GM21717 (cell line): ENCODE measurements around the gene UBASH3B.
A peak's percentile ranks its signal among the peaks of the same experiment; 100 is the strongest.

Source experiments
- ATAC-seq: cut with Tn5 transposase; IDR thresholded peaks from one replicate; pipeline ENCODE4 v1.9.1; 2021; ENCODE audit warnings: mild to moderate bottlenecking, moderate library complexity; ENCODE audit not compliant: unreplicated experiment

Gene UBASH3B

DNA sequence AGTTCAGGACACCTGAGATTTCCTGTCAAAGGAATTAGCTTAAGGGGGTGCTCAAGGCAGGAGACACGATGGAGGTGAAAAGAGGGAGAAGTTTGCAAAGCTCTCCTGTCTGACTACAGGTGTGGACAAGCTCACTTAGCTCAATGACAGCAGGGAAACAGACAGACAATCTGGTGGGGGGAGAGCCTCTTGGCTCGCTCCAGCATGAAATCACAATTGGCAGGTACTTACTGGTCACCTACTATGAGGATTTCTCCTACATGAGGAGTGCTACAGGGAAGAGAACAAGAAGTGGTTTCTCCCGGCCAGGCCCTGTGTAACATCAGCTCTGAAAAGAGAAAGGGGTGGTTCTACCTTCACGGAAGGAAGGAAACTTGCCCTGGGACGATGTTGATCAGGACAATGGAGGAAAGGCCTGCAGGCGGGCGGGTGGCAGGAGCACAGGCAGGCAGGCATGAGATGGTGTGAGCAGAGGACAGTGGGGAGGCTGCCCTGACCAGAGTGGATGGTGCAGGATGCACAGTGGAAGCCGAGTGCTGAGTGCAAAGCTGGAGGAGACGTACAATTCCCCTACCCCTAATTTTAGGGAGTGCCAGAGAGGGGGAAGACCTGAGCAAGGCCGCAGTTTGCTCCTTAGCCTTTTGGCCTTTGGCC is 124.9 kb downstream of the UBASH3B start:
- ATAC-seq: no peak

DNA sequence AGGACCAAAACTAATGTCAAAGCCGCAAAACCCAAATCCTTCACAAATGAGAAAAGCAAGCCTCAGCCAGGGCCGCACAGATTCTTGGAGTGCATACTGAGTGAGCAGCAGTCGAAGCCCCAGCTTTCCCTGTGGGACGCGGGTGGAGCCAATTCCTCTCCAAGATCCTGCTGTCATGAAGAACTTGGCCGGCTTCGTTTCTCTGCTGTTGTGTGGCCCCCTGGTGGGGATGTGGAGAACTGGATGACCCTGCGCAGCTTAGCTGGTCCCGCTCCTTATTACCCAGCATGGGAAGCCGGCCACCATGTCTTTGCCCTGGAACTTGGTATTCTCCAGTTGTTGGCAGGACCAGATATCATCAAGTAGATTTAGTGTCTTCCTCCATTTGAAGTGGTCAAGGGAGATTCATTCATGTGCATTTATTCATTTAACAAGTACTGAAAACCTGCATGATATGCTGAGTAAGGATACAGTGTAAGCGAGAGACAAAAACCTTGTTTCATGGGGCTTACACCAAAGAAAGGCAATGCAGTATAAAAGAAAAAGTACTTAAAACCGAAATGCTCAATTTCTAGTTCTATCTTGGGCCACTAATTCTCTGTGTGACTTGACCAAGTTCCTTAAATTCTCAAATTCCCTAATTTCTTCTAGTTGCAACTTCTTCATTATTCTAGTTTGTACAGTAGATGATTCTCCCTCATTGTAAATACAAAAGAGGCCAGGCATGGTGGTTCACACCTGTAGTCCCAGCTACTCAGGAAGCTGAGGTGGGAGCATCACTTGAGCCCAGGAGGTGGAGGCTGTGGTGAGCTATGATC is 126.1 kb downstream of the UBASH3B start:
- ATAC-seq: peak; percentile 93

DNA sequence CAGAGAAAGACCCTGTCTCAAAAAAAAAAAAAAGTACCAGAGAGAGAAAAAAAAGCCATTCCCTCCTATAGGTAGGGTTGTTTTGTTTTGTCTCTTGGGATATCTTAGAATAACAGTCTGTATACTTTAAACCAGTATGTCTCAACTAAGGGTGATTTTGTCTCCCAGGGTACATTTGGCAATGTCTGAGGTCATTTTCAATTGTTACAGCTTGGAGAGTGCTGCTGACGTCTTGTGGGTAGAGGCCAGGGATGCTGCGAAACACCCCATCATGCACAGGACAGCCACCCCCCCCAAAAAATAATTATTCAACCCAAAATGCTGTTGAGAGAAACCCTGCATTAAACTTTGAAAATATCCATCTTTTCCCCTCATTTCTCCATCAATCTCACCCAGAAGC is 126.7 kb downstream of the UBASH3B start:
- no peak for ATAC-seq

DNA sequence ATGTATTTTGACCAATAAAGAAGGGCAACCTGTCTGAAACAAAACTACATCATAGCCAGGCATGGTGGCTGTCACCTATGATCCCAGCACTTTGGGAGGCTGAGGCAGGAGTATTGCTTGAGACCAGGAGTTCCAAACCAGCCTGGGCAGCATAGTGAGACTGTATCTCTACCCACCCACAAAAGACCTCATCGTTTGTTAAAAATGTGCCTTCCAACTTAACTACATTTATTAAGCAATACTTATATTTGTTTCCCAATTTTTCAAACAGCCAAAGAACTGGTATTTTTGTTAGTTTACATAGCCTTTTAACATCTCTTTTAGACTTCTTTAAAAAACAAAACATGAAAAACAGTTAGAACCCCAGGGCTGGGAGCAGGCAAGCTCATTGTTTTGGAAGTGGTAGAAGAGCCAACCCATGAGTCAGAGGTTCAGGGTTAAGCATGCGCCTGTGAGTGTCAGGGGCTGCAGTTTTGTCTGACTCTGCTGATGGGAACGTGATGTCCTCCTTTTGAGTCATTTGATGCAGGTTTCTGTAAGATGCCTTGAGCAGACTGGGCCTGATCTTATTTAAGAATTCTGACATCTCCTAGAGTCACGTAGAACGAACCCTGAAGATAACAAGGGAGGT is 128.9 kb downstream of the UBASH3B start:
- ATAC-seq: no peak

DNA sequence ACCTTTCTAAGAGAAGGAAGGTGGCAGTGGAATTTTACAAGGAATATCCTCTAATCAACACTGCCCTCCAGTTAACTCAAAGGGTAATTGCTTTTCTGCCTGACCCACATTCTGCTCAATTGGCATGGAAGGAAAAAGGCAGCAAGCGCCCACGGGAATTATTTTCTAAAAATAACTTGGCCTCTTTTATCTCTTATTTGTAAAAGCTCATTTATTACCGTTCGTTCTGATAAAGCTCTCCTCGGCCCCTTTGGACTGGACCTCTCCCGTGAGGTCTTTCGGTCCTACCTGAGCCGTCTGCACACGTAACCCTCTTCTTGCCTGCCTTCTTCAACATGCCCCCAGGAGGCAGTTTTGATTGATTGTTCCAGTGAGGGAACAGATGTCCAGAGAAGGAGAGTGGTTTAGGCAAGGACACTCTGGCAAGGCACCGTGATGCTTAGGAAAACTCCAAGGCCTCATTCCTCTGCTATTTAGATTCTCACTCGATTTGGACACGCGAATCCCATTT is 129.6 kb downstream of the UBASH3B start:
- ATAC-seq: no peak

DNA sequence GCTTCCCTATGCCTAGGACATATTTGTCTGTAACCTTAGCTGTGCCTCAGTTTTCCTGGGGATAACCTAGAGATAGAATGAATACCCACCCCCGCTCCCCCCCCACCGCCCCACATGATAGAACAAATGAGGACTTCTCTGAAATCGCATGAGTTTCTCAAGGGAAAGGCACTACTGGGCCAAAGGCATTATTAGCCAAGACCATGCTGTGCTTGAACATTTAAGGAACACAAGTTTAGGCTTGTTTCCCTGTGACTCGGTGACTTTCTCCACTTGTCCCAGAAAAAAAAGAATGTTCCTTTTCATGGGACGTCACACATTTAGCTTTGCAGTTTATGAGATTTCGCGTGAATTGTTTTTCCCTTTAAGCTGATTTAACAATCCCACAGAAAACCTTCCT is 131.4 kb downstream of the UBASH3B start:
- no peak for ATAC-seq

DNA sequence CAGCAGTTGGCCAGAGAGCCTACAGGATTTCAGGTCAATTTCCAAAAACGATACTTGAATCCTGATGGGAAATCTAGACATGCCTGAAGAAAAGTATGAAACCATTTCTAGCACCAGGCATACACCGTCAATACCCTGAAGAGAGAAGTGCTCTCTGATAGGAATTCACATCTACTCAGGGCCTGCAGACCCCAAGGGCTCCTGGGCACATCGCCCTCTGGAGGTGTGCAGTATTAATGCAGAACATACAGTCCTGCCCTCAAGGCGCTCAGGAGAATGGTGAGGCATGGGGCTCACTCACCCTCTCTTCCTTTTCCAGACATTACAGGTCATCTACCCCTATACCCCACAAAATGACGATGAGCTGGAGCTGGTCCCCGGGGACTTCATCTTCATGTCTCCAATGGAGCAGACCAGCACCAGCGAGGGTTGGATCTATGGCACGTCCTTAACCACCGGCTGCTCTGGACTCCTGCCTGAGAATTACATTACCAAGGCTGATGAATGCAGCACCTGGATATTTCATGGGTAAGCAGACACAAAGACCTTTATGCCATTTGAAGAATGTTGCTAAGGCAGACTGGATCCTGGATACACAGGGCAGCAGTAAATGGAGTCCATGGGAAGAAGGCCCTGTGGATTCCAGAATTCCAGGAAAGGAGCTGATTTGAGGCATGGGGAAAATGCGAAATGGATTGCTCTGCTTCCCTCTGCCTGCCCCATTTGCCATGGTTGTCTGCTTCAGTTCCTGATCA is 133.4 kb downstream of the UBASH3B start:
- ATAC-seq: no peak

DNA sequence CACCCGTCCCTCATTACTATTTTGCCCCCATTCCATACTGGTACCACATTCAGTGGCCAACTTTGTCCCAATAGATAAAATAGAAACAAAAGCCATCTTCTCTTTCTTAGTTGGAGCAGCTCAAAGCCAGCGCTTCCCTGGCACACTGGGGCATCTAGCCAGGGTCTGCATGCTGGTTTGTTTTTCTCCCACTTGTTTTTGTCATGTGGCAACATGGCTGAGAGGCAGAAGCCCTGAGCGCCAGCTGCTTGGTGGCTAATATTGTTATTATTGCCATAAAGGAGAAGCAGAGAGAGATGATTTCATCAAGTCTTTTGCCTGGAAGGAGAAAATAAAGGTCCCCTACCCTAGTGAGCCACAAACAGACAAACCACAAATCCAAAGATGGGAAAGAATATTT is 134.4 kb downstream of the UBASH3B start:
- no peak for ATAC-seq

DNA sequence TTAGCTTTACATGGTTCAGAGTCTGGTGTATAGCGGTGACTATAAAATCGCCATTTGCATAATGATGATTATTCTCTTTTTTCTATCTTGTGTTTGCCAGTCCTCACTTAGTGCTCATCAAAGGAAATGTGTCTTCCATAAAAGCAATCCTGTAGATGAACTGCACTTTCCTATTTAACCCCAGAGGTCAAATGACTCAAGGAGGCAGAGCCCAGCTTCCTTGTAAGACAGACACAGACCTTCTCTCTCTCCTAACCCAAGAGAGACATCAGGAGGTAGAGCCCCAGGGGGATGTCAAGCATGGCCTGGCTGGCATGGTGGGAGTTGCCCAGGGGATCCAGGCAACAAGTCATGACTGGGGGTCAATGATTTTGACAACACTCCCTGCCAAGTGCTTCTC is 135.9 kb downstream of the UBASH3B start:
- no peak for ATAC-seq

DNA sequence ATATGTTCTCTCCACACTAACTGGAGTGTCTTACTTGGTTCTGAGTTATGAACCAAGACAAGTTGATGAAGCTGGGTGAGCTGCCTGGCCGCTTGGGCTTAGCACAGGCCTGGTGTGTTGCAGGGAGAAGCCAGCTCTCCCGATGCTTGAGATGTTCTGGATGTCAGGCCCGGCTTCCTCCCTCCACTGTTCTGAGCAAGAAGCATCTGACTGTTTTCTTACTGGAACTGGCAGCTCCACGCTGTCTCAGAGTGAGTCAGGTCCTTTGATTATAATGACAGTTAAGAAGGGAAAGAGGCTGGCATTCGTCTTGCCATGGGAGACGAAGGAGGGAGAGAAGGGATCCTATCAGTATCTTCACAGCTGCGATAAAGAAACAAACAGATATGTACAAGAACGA is 136.3 kb downstream of the UBASH3B start:
- no peak for ATAC-seq

DNA sequence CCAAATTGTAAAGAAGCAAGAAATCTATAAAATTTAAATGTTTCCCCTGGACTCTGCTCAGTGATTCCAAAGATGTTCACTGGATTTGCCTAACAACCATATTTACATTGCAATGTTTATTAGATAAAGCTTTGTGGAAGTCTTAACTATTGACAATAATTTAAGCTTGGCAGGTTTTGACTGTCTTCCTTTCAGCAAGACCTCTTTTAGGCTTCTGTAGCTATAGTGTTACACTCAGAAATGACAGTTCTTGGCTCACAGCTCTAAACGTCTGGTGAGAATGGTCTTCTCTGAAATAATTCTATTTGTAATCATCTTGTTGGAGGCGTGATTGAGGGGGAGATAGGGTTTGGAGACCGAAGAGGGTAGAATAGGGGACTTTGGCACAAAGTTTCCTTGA is 138.0 kb downstream of the UBASH3B start:
- ATAC-seq: no peak

DNA sequence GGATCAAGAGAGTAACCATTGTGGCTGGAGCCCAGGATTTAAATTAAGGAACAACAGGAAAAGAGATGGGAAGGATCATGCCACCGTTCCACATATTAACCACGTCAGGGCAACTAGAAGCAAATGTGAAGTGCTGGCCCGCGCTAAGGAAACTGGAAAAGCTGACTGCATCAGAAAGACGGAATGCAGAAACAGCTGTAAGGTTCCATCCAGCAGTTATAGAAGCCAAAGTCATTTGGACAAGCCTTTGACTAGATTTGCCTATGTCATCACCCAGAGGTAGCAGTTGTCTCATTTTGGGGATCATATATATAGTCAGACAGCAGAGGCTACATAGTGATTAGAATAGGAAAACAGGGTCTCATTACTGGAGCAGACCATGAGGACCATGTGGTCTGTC is 139.8 kb downstream of the UBASH3B start:
- no peak for ATAC-seq

DNA sequence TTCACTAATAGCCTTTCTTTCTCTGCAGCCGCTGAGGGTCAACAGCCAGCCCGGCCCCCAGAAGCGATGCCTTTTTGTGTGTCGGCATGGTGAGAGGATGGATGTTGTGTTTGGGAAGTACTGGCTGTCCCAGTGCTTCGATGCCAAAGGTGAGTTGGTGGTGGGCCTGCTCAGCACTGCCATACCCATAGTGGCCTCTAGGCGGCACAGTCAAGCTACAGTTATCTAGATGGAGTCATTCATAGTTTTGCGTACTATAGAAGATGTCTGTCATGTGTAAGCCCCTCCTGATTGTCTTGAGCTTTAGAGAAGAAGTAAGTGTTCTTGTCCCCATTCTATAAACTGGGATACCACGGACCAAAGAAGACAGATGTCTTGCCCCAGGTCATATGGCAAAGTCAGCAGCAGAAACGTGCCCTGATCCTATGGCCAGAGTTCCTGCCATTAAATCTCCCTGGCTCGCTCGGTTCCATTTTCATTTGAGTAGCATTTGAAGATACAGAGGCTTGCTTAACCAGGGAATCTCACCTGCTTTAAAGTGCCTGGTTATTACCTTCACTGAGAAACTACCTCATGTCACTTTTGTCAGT is 140.7 kb downstream of the UBASH3B start:
- peak; percentile 80 for ATAC-seq

DNA sequence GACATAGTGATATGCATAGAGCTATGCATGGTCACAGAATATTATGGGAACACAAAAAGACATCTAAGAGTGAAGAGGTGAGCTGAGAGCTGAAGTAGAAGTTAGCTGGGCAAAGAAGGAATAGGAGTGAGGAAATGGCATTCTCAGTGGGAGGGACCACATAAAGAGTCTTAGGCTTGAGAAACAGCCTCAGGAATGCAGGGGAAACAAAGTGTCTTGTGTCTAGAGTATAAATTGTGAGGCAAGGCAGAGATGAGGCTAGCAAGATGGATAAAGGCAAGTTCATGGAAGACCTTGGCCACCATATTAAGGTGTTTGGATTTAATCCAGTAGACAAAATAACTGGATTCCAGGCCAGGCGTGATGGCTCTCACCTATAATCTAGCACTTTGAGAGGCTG is 142.1 kb downstream of the UBASH3B start:
- ATAC-seq: no peak

DNA sequence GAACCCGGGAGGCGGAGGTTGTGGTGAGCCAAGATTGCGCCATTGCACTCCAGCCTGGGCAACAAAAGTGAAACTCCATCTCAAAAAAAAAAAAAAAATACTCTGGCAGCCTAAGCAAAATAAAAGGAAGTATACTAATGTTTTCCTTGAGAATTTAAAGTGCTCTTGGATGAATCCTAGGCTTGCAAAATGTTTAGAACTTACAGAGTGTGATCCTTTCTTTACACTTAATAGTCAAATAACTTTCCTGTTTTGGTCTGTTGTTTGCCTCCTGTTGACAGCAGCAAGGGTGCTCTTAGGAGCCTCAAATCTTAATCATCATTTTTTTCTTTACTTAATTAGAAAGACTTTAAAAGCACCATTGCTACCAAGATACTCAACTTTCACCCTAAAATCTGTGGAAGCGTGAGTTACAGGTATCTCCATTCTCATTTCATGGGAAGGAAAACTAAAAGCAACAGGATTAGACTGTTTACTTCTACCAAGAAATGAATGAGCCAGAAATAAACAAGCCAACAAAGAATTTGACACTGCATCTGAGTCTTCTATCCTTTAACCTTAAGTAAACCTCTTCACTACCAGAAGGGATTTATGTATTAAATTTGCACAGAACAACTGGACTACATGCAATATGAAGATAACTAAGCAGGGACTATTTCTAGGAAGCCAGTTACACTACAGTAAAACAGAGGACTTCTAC is 144.0 kb downstream of the UBASH3B start:
- no peak for ATAC-seq

DNA sequence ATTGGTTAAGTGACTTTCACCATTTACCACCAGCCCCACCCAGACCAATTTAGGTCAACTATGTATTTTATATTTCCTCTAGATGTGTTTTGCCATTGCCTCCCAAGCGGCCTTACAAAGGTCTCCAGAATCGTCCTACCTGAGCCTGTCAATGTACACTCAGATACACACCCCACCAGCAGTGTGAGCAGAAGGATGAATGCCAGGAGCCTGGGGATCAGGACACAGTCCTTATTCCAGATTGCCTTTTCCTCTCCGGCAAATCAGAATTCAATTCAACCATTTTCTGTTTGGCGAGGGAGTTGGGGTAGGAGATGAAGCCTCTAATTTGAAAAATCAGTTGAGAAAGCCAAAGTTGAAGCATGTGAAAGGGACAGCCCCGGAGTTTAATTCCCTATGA is 147.4 kb downstream of the UBASH3B start:
- no peak for ATAC-seq

DNA sequence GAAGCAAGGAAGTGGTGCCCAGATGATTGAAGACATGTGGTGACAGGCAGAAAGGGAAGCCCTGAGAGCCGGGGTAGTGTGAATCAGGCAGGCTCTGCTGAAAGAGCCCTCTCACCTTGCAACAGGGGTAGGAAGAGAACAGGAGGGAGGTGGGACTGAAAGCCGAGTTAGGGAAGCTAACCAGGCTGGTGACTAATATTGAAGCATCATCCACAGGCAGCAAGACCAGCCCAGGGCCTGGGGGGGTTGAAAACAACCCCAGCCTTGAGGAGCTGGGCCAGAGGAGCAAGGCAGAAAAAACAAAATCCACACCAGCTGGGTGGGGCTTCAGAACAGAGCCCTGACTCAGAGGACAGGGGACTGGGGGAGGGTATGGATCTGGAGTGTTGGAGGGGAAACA is 147.8 kb downstream of the UBASH3B start:
- ATAC-seq: no peak

DNA sequence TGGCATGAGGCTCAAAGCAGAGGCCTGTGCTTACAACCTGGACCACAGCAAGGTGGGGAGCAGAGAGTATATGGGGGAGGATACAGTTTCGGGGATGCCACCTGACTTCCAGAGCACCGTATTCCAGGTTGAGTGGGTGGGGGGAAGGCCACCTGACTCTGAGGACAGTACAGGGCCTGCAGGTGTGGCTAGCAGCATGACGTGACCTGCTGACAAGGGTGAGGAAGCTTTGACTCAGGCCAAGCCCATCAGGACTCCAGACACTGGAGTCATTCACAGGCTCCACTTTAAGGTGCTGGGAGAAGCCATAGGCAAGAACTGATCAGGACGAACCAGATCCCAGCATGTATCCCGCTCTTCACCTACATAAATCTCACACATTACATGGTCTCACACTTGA is 148.2 kb downstream of the UBASH3B start:
- ATAC-seq: no peak

DNA sequence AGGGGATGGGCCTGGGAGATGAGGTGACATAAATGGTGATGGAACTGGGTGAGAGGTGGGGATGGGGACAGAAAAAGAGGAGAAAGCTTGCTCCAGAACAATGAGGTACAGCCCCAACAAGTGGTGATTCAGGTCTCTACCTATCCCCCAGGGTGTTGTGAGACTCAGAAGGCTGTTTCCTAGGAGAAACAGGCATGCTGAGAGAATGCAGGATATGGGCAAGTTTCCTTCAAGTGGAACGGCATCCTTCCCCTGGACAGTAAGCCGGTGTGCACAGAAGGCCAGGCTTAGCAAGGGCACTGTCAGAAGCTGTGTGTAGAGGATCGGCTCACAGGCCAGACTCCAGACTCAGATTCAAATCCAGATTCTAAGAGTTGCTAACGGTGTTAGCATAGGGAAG is 148.6 kb downstream of the UBASH3B start:
- no peak for ATAC-seq

DNA sequence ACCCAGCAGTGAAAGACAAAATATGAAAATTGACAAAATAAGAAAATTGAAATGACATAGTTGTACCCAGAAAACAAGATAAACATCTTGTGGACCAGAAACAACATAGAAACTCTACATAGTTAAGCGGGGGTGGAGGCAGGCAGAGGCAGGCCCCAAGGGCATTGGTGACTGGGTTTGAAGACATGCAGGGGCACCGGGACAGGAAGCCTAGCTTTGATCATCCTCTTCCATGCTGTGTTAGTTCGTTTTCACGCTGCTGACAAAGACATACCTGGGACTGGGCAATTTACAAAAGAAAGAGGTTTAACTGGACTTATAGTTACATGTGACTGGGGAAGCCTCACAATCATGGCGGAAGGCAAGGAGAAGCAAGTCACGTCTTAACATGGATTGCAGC is 149.3 kb downstream of the UBASH3B start:
- ATAC-seq: no peak
